Ovary (tissue), 9 donors: ENCODE data around the gene AMMECR1. TPM values are rescaled to one million over a fixed set of nuclear protein-coding genes. Genes with fewer than 3 reads are reported as not detected.

Experiments used
- DNase-seq, 5 donors: peaks; one replicate each; pipeline ENCODE4 v3.0.0-alpha.2; 2019 to 2020
- H3K27ac ChIP-seq, 2 donors: fragments of 200-600 bp; one replicate each; pipeline versions ENCODE4 v1.5.1 to v1.8.0; 2019 to 2022
- H3K27me3 ChIP-seq: fragments of 200-600 bp; one replicate; pipeline ENCODE4 v1.8.0; 2022
- H3K36me3 ChIP-seq: fragments of 200-600 bp; sonication (generic); one replicate; pipeline ENCODE4 v1.5.1; 2019
- H3K4me1 ChIP-seq: one replicate; pipeline ENCODE4 v1.8.1; 2013; ENCODE audit warnings: mild to moderate bottlenecking, moderate library complexity; ENCODE audit not compliant: insufficient read depth
- H3K4me3 ChIP-seq: fragments of 200-600 bp; sonication (generic); one replicate; pipeline ENCODE4 v1.5.1; 2017
- H3K9me3 ChIP-seq, 2 donors: fragments of 200-600 bp in 1 of 2; sonication (generic) in 1 of 2; one replicate each; pipeline versions ENCODE4 v1.5.1 to v1.8.1; 2013 to 2019; ENCODE audit warnings: mild to moderate bottlenecking in 1 of 2, moderate library complexity in 1 of 2
- CTCF ChIP-seq, 3 donors: fragments of 450-650 bp in 2 of 3; fragments of 200-600 bp in 1 of 3; IDR thresholded peaks; one replicate each; pipeline versions ENCODE4 v1.5.1 to v1.8.0; 2016 to 2022; ENCODE audit warnings: antibody characterized with exemption in 3 of 3, mild to moderate bottlenecking in 1 of 3
- EP300 ChIP-seq: sonication (generic); formaldehyde crosslinking; IDR thresholded peaks from one replicate; pipeline ENCODE4 v1.6.1; 2017; ENCODE audit warnings: antibody characterized with exemption
- POLR2A ChIP-seq: fragments of 450-650 bp; IDR thresholded peaks from one replicate; pipeline ENCODE4 v1.6.1; 2017; ENCODE audit warnings: antibody characterized with exemption, mild to moderate bottlenecking, moderate library complexity
- WGBS, 3 donors: extraction: QIAGEN DNeasy Blood & Tissue Kit in 1 of 3; methylation state at CpG; one replicate each; pipeline versions ENCODE4 v1.1.5 to v1.1.7; 2013 to 2017; 5-methylcytosine and 5-hydroxymethylcytosine counted together
- intact Hi-C, 4 donors: fragments of 100-400 bp; cut with DNase I; formaldehyde crosslinking; loops; one replicate each; pipeline versions ENCODE4 v1.11.0 to v1.15.1; 2022 to 2023
- polyA plus RNA-seq, 2 donors: library from polyadenylated mRNA; stranded (reverse); fragments of 200-250 nt in 1 of 2; fragments of 350-450 nt in 1 of 2; fragmentation: Illumina TruSeq in 1 of 2; extraction: RNeasy Lipid Tissue Mini Kit (QIAGEN cat#74804) in 1 of 2; gene quantifications; one replicate each; pipeline ENCODE4 v1.2.3, GENCODE V29; 2013 to 2014
- total RNA-seq, 7 donors: library from RNA; depleted of rRNA in 2 of 7; stranded (reverse); fragments of >200 nt in 2 of 7; fragmentation: NEBNext Ultra II Directional in 3 of 7; extraction: Animal tissue kit (Norgen Biotek cat#: 25700) in 3 of 7; gene quantifications; one replicate each; pipeline versions ENCODE4 v1.1.0 to v1.2.4, GENCODE V29; 2016 to 2023
- donor health status: DM: no; HTN: no; CAD: no; lungs with moderate emphysema.
- donor health status: DM: no; HTN: no; CAD: no.
- donor health status: Bipolar disorder and iron deficiency.
- donor health status: DM: yes; HTN: yes; CAD: no.
- donor health status: DM: no; HTN: no; CAD: no.
- donor health status: DM: yes; HTN: yes; CAD: no.

Gene AMMECR1
- total and polyA plus RNA-seq, 9 donors, result 3.9 to 19.2 (median 12.3) TPM

GRCh38 chrX:110168585-110168984, 149.3 kb downstream of the AMMECR1 start:
- Histone ChIP-seq H3K9me3 (no peaks in the 10 kb centered on the region), H3K4me3 (no peak overlapping the region), H3K4me1 (peaks cover 9% of the 10 kb centered on the region), H3K27me3 (no peaks in the 10 kb centered on the region), H3K36me3 (no peaks in the 10 kb centered on the region), H3K27ac (no peak overlapping the region)
- WGBS, 3 donors, result 79 to 82% (median 81%) methylated on average over 4 of the region's 4 CpGs
- intact Hi-C loops, result no loop called here
- DNase-seq, result no peak
- TF ChIP-seq EP300 (no peak), CTCF (IDR thresholded peaks at IDR 0.05) (no peak), POLR2A (no peak)

GRCh38 chrX:110167952-110168451, 149.9 kb downstream of the AMMECR1 start:
- H3K4me3 ChIP-seq, result no peak overlapping the region
- peaks cover 7% of the 10 kb centered on the region for H3K4me1 ChIP-seq
- no peaks in the 10 kb centered on the region for H3K36me3 ChIP-seq
- TF ChIP-seq POLR2A, result no peak
- TF ChIP-seq CTCF (IDR thresholded peaks at IDR 0.05), result peak in 1 of 3 donors; percentile 12
- intact Hi-C loops, result no loop called here
- DNase-seq, result no peak
- H3K9me3 ChIP-seq, result no peaks in the 10 kb centered on the region
- 38 to 40% (median 40%) methylated on average over 9 of the region's 9 CpGs for WGBS, 3 donors
- H3K27me3 ChIP-seq, result no peaks in the 10 kb centered on the region
- no peak overlapping the region for H3K27ac ChIP-seq

GRCh38 chrX:110163488-110163887, 154.4 kb downstream of the AMMECR1 start:
- H3K36me3 ChIP-seq, result no peaks in the 10 kb centered on the region
- no peak overlapping the region for H3K4me3 ChIP-seq
- no peaks in the 10 kb centered on the region for H3K27me3 ChIP-seq
- 69 to 81% (median 77%) methylated on average over 3 of the region's 3 CpGs for WGBS, 3 donors
- TF ChIP-seq EP300 (no peak), CTCF (IDR thresholded peaks at IDR 0.05) (no peak), POLR2A (no peak)
- no peak overlapping the region for H3K27ac ChIP-seq
- H3K4me1 ChIP-seq, result peaks cover 1% of the 10 kb centered on the region
- no peak for DNase-seq
- intact Hi-C loops, result loop anchor here in 1 of 4 donors (5.0 kb wide), 1 partner anchor 249 kb away; no protein-coding TSS in a partner anchor
- H3K9me3 ChIP-seq, result no peaks in the 10 kb centered on the region

- 40 to 54% (median 51%) methylated on average over 1 of the region's 1 CpG for WGBS, 3 donors
Observed at GRCh38 chrX:110162867-110163266, 155.0 kb downstream of the AMMECR1 start.

More at GRCh38 chrX:110162867-110163266, 155.0 kb downstream of the AMMECR1 start:
- TF ChIP-seq POLR2A (no peak), CTCF (IDR thresholded peaks at IDR 0.05) (no peak), EP300 (no peak)
- H3K4me1 ChIP-seq, result peaks cover 1% of the 10 kb centered on the region
- no peak overlapping the region for H3K27ac ChIP-seq
- no peak overlapping the region for H3K4me3 ChIP-seq
- intact Hi-C loops, result loop anchor here in 1 of 4 donors (5.0 kb wide), 1 partner anchor 249 kb away; no protein-coding TSS in a partner anchor
- DNase-seq, result no peak
- no peaks in the 10 kb centered on the region for H3K27me3 ChIP-seq
- H3K9me3 ChIP-seq, result no peaks in the 10 kb centered on the region
- H3K36me3 ChIP-seq, result no peaks in the 10 kb centered on the region
